Osteoblast (primary cell): ENCODE data around the gene TMEM82. TPM values are rescaled to one million over a fixed set of nuclear protein-coding genes. Genes with fewer than 3 reads are reported as not detected.

Source experiments
- DNase-seq: peaks from one replicate; pipeline ENCODE4 v3.0.0; 2011; ENCODE audit warnings: low spot score, mixed read lengths; ENCODE audit not compliant: insufficient read length; ENCODE audit errors: missing footprints
- H2AFZ ChIP-seq: 2 replicates; pipeline ENCODE4 v1.6.0; 2011; ENCODE audit warnings: mild to moderate bottlenecking, low read length
- H3K27ac ChIP-seq: 2 replicates; pipeline ENCODE4 v1.5.1; 2011; ENCODE audit warnings: mild to moderate bottlenecking, low read depth, low read length, moderate library complexity
- H3K27me3 ChIP-seq: 2 replicates; pipeline ENCODE4 v1.6.0; 2012; ENCODE audit warnings: mild to moderate bottlenecking, control low read depth, inconsistent platforms, low read length, moderate library complexity; ENCODE audit not compliant: insufficient read depth
- H3K36me3 ChIP-seq: 2 replicates; pipeline ENCODE4 v1.5.1; 2011; ENCODE audit warnings: mild to moderate bottlenecking, low read length, control low read depth, moderate library complexity; ENCODE audit not compliant: insufficient read depth
- H3K4me1 ChIP-seq: 2 replicates; pipeline ENCODE4 v1.5.1; 2011; ENCODE audit warnings: mild to moderate bottlenecking, low read length, control low read depth, moderate library complexity; ENCODE audit not compliant: insufficient read depth
- H3K4me2 ChIP-seq: 2 replicates; pipeline ENCODE4 v1.6.0; 2011; ENCODE audit warnings: mild to moderate bottlenecking, low read length; ENCODE audit not compliant: insufficient read depth
- H3K4me3 ChIP-seq: fragments of 200-600 bp; sonication (generic); 3 replicates; pipeline ENCODE4 v1.5.1; 2012; ENCODE audit warnings: mild to moderate bottlenecking, low read length, inconsistent platforms; ENCODE audit not compliant: insufficient read depth
- H3K79me2 ChIP-seq: 2 replicates; pipeline ENCODE4 v1.6.0; 2012; ENCODE audit warnings: mild to moderate bottlenecking, low read length, control low read depth, inconsistent platforms; ENCODE audit not compliant: insufficient read depth
- H3K9me3 ChIP-seq: 2 replicates; pipeline ENCODE4 v1.5.1; 2011; ENCODE audit warnings: low read depth, low read length, control low read depth
- H4K20me1 ChIP-seq: 2 replicates; pipeline ENCODE4 v1.6.0; 2012; ENCODE audit warnings: mild to moderate bottlenecking, low read length, control low read depth; ENCODE audit not compliant: insufficient read depth
- total RNA-seq: library from RNA; depleted of rRNA; stranded (reverse); fragments of >200 nt; gene quantifications from 2 replicates; pipeline ENCODE4 v1.2.3, GENCODE V29; 2012
- TF ChIP-seq, protein P1 (sequence below): IDR thresholded peaks from 2 replicates; pipeline ENCODE4 v1.5.1; 2011; ENCODE audit warnings: mild to moderate bottlenecking, low read depth, low read length, moderate library complexity; ENCODE audit errors: extremely low read depth

Gene TMEM82
- total RNA-seq, 1 donor = not detected

GRCh38 chr1:15734296-15734695 is 8.0 kb upstream of the TMEM82 start:
- no peaks in the 10 kb centered on the region for H3K27me3 ChIP-seq
- H3K27ac ChIP-seq = no peak overlapping the region
- no peaks in the 10 kb centered on the region for H4K20me1 ChIP-seq
- TF ChIP-seq, protein P1, sequence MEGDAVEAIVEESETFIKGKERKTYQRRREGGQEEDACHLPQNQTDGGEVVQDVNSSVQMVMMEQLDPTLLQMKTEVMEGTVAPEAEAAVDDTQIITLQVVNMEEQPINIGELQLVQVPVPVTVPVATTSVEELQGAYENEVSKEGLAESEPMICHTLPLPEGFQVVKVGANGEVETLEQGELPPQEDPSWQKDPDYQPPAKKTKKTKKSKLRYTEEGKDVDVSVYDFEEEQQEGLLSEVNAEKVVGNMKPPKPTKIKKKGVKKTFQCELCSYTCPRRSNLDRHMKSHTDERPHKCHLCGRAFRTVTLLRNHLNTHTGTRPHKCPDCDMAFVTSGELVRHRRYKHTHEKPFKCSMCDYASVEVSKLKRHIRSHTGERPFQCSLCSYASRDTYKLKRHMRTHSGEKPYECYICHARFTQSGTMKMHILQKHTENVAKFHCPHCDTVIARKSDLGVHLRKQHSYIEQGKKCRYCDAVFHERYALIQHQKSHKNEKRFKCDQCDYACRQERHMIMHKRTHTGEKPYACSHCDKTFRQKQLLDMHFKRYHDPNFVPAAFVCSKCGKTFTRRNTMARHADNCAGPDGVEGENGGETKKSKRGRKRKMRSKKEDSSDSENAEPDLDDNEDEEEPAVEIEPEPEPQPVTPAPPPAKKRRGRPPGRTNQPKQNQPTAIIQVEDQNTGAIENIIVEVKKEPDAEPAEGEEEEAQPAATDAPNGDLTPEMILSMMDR = no peak
- no peak overlapping the region for H3K4me3 ChIP-seq
- peak; percentile 71 for DNase-seq
- peaks cover 39% of the 10 kb centered on the region for H3K36me3 ChIP-seq
- H3K4me1 ChIP-seq = no peaks in the 10 kb centered on the region
- no peaks in the 10 kb centered on the region for H3K9me3 ChIP-seq
- H2AFZ ChIP-seq = no peak overlapping the region
- no peaks in the 10 kb centered on the region for H3K79me2 ChIP-seq
- no peak overlapping the region for H3K4me2 ChIP-seq

GRCh38 chr1:15734901-15735300 is 7.4 kb upstream of the TMEM82 start:
- no peaks in the 10 kb centered on the region for H3K9me3 ChIP-seq
- no peak overlapping the region for H3K27ac ChIP-seq
- H3K4me2 ChIP-seq = no peak overlapping the region
- TF ChIP-seq, protein P1 = no peak
- H3K4me1 ChIP-seq = no peaks in the 10 kb centered on the region
- H3K4me3 ChIP-seq = no peak overlapping the region
- DNase-seq = peak; percentile 74
- H3K79me2 ChIP-seq = no peaks in the 10 kb centered on the region
- H3K36me3 ChIP-seq = peaks cover 34% of the 10 kb centered on the region
- no peaks in the 10 kb centered on the region for H3K27me3 ChIP-seq
- no peak overlapping the region for H2AFZ ChIP-seq
- H4K20me1 ChIP-seq = no peaks in the 10 kb centered on the region

GRCh38 chr1:15735304-15736037 is 6.8 kb upstream of the TMEM82 start:
- Histone ChIP-seq H3K79me2 (no peaks in the 10 kb centered on the region), H3K4me3 (no peak overlapping the region), H4K20me1 (no peaks in the 10 kb centered on the region), H3K27ac (no peak overlapping the region), H3K4me1 (no peaks in the 10 kb centered on the region), H3K36me3 (peaks cover 31% of the 10 kb centered on the region), H2AFZ (no peak overlapping the region), H3K27me3 (no peaks in the 10 kb centered on the region), H3K4me2 (no peak overlapping the region), H3K9me3 (no peaks in the 10 kb centered on the region)
- TF ChIP-seq, protein P1 = no peak
- DNase-seq = peak; percentile 79

DNA sequence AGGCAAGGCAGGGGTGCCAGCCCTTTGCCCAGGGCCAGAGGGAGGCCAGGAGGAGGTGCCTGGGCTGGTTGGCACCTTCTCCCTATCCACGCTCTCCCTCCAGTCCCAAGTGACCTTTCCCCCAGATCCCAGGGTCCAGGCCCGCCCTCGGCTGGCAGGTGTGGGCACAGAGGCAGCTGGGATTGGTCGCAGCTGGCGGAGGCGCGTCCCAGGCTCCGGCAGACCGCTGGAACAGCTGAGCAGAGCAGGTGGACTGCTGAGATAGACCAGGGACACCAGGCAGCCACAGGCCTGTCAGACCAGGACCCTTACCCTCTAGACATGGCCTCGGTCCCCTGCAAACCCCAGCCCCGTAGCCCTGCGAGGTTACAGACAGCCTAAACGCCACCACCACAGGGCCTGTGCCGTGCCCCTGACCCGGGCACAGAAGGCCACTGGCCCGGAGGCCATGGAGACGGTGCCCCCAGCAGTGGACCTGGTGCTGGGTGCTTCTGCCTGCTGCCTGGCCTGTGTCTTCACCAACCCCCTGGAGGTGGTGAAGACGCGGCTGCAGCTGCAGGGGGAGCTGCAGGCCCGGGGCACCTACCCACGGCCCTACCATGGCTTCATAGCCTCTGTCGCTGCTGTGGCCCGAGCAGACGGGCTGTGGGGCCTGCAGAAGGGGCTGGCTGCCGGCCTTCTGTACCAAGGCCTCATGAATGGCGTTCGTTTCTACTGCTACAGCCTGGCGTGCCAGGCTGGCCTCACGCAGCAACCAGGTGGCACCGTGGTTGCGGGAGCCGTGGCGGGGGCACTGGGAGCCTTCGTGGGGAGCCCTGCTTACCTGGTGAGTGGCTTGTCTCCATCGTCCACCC is 6.0 kb upstream of the TMEM82 start, which contains the start of gene SLC25A34:
Gene SLC25A34 (plus strand): TSS at position 221 of the 854 bp plus-strand sequence. CDS start 228 bp downstream, at position 449.
- Histone ChIP-seq H3K4me2 (no peak within 1 kb of the TSS), H4K20me1 (no peaks in the 10 kb centered on the region), H3K36me3 (peaks cover 24% of the 10 kb centered on the region), H3K4me3 (no peak within 1 kb of the TSS), H2AFZ (no peak within 1 kb of the TSS), H3K27ac (no peak within 1 kb of the TSS), H3K79me2 (no peaks in the 10 kb centered on the region), H3K4me1 (no peaks in the 10 kb centered on the region), H3K27me3 (no peaks in the 10 kb centered on the region), H3K9me3 (no peaks in the 10 kb centered on the region)
- no peak for DNase-seq
- TF ChIP-seq, protein P1 = no peak
